K562 (cell line): ENCODE data around the gene CALM3. TPM values are rescaled to one million over a fixed set of nuclear protein-coding genes. Genes with fewer than 3 reads are reported as not detected.

ENCODE experiments used
- BRCA1 ChIP-seq, 2 experiments: fragments of 450-650 bp in 1 of 2; sonication (generic) in 1 of 2; formaldehyde crosslinking in 1 of 2; IDR thresholded peaks; 2 replicates each; pipeline versions ENCODE4 v1.5.0 to v1.6.1; 2017 to 2020; ENCODE audit warnings: mild to moderate bottlenecking in 1 of 2, missing genetic modification reagents in 1 of 2
- C11orf30 ChIP-seq: fragments of 450-650 bp; IDR thresholded peaks from 2 replicates; pipeline ENCODE4 v1.6.1; 2016; ENCODE audit warnings: low read depth, mild to moderate bottlenecking
- CHAMP1 ChIP-seq: fragments of 450-650 bp; IDR thresholded peaks from 2 replicates; pipeline ENCODE4 v1.6.1; 2016; ENCODE audit warnings: mild to moderate bottlenecking
- DDX20 ChIP-seq: fragments of 450-650 bp; IDR thresholded peaks from 2 replicates; pipeline ENCODE4 v1.6.1; 2016; ENCODE audit warnings: missing genetic modification characterization, low read depth, mild to moderate bottlenecking, missing compliant biosample characterization, moderate library complexity
- ESRRA ChIP-seq: fragments of 450-650 bp; IDR thresholded peaks from 2 replicates; pipeline ENCODE4 v1.6.1; 2014; ENCODE audit warnings: low read depth, mild to moderate bottlenecking, moderate library complexity, borderline replicate concordance
- HINFP ChIP-seq: fragments of 450-650 bp; conservative IDR thresholded peaks from 2 replicates; pipeline ENCODE4 v1.6.1; 2016; ENCODE audit warnings: missing genetic modification characterization, low read depth, mild to moderate bottlenecking, control low read depth, missing compliant biosample characterization
- HIVEP1 ChIP-seq: fragments of 250-450 bp; sonication (Bioruptor Pico); IDR thresholded peaks from 2 replicates; pipeline ENCODE4 v1.4.0; 2020; ENCODE audit warnings: mild to moderate bottlenecking
- HNRNPUL1 ChIP-seq: fragments of 200-400 bp; formaldehyde crosslinking; IDR thresholded peaks from 2 replicates; pipeline ENCODE4 v1.6.1; 2017; ENCODE audit warnings: low read length
- ILF3 ChIP-seq: fragments of 450-650 bp; IDR thresholded peaks from 2 replicates; pipeline ENCODE4 v1.6.1; 2018; ENCODE audit warnings: antibody characterized with exemption, mild to moderate bottlenecking, moderate library complexity, borderline replicate concordance
- MAFK ChIP-seq: IDR thresholded peaks from 2 replicates; pipeline ENCODE4 v1.6.1; 2011; ENCODE audit warnings: low read length, improper control_type of control experiment
- NFRKB ChIP-seq: fragments of 450-650 bp; IDR thresholded peaks from 2 replicates; pipeline ENCODE4 v1.6.1; 2016; ENCODE audit warnings: low read depth
- RAD51 ChIP-seq: fragments of 450-650 bp; IDR thresholded peaks from 2 replicates; pipeline ENCODE4 v1.7.1; 2016; ENCODE audit warnings: low read depth, mild to moderate bottlenecking, borderline replicate concordance
- TBP ChIP-seq: optimal IDR thresholded peaks from 2 replicates; pipeline ENCODE3; 2011; ENCODE audit warnings: low read depth, low read length, improper control_type of control experiment
- THRB ChIP-seq: fragments of 450-650 bp; formaldehyde crosslinking; conservative IDR thresholded peaks from 2 replicates; pipeline ENCODE4 v1.4.0; 2022; ENCODE audit warnings: mild to moderate bottlenecking, missing genetic modification characterization
- YBX1 ChIP-seq: fragments of 450-650 bp; IDR thresholded peaks from 2 replicates; pipeline ENCODE4 v1.7.1; 2016; ENCODE audit warnings: mild to moderate bottlenecking
- ZBTB9 ChIP-seq: fragments of 450-650 bp; formaldehyde crosslinking; IDR thresholded peaks from 2 replicates; pipeline ENCODE4 v1.4.0; 2020; ENCODE audit warnings: mild to moderate bottlenecking, moderate library complexity
- ZC3H11A ChIP-seq: IDR thresholded peaks from 2 replicates; pipeline ENCODE4 v1.6.1; 2012; ENCODE audit warnings: low read depth, low read length, improper control_type of control experiment
- ZFP36 ChIP-seq: fragments of 150-350 bp; IDR thresholded peaks from 2 replicates; pipeline ENCODE4 v1.6.1; 2018; ENCODE audit warnings: low read length, low read depth; ENCODE audit not compliant: partially characterized antibody
- ZNF41 ChIP-seq: fragments of 250-450 bp; sonication (Bioruptor Pico); conservative IDR thresholded peaks from 2 replicates; pipeline ENCODE4 v1.4.0; 2020; ENCODE audit warnings: mild to moderate bottlenecking
- ZNF77 ChIP-seq: fragments of 250-450 bp; sonication (Bioruptor Pico); IDR thresholded peaks from 2 replicates; pipeline ENCODE4 v1.5.0; 2020
- polyA plus RNA-seq, 8 experiments: library from polyadenylated mRNA; depleted of rRNA in 4 of 8; stranded (reverse) in 5 of 8; unstranded in 3 of 8; fragments of >200 nt; fragmentation: Nextera tagmentation in 2 of 8; fragmentation: Illumina TruSeq in 1 of 8; extraction: Ambion mirVana in 2 of 8; extraction: Trizol in 1 of 8; gene quantifications; 2 replicates each; pipeline versions ENCODE4 v1.2.1 to v1.2.3, GENCODE V29; 2011 to 2014; ENCODE audit warnings: inconsistent platforms in 1 of 8, missing spikeins in 1 of 8
- total RNA-seq, 7 experiments: library from RNA; depleted of rRNA in 6 of 7; stranded (reverse); fragments of >200 nt in 6 of 7; fragmentation: Illumina TruSeq in 2 of 7; extraction: Trizol in 2 of 7; gene quantifications; 2 replicates each; pipeline versions ENCODE4 v1.2.1 to v1.2.3, GENCODE V29; 2011 to 2021; ENCODE audit warnings: low replicate concordance in 1 of 7

CALM3 gene
- total and polyA plus RNA-seq, 9 of the 15 experiments (the other 6 are each of a cell fraction or from before 2014, with no cell fraction given) = 34.6 to 350 (median 156) TPM

DNA sequence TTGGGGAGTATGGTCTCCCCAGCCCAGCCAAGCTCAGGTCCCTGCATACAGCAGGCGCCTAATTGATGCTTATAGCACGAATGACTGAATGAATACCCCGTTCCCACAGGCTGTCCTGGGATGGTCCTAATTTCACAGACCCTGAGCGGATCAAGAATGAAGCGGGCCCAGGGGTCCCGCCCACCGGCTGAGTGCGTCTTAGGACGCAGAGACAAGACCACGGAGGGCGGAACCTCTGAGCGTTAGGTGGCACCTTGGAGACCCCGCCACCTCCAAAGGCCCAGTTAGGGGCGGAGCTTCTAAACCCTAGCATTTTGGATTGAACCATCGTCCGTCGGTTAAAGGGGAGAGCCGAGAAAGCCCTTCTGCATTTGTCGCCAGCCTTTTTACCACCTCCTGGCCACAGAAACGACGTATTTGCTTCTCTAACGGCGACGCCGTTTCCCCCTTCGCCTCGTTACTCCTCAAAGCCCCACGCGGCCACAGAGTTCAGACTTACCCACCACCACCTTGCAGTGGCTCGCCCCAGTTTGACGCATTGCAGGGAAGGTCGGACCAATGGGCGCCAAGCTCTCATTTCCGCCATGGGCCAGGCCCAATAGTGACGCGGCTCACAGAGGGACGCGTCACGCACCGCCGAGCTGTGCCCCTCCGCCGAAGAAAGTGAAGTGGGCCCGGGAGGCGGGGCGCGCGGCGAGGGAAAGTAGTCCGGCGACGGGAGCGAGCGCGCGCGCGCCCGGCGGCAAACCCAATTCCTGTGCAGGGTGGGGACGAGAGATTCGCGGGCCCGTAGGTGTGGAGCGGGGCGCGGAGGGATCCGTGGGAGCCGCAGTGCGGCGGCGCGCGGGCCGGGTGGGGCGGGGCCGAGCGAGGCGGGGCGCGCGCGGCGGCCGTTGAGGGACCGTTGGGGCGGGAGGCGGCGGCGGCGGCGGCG lies 479 bp upstream of the CALM3 start (continued):
- TF ChIP-seq THRB (CRISPR knock-in tag) (no peak), ZBTB9 (peak; percentile 90), HIVEP1 (CRISPR knock-in tag) (no peak), RAD51 (no peak; the same call in 1 of the 2 replicates), ZNF41 (CRISPR knock-in tag) (peak; percentile 82), HINFP (tag) (no peak), DDX20 (tag) (no peak), CHAMP1 (peak; percentile 98), MAFK (no peak), NFRKB (peak; percentile 76; the same call in 1 of the 2 replicates), YBX1 (no peak), ESRRA (peak; percentile 54; the same call in 1 of the 2 replicates), ZNF77 (CRISPR knock-in tag) (no peak), ZFP36 (peak; percentile 77), TBP (peak; percentile 62), ILF3 (no peak), HNRNPUL1 (no peak), ZC3H11A (no peak), C11orf30 (no peak), BRCA1 (IDR thresholded peaks at IDR 0.05) (no peak), BRCA1 (CRISPR knock-in tag; IDR thresholded peaks at IDR 0.05) (no peak)
